HepG2 (cell line): ENCODE results near the gene ATP6V0D1. TPM values are rescaled to one million over a fixed set of nuclear protein-coding genes. Genes with fewer than 3 reads are reported as not detected.

ENCODE experiments used
- DNMT1 ChIP-seq: sonication (generic); formaldehyde crosslinking; IDR thresholded peaks from 2 replicates; pipeline ENCODE4 v1.5.1; 2020; ENCODE audit warnings: mild to moderate bottlenecking, missing genetic modification reagents
- HHEX ChIP-seq: IDR thresholded peaks from 2 replicates; pipeline ENCODE4 v1.6.1; 2016; ENCODE audit warnings: control low read depth
- HNF4A ChIP-seq: sonication (generic); formaldehyde crosslinking; IDR thresholded peaks from 2 replicates; pipeline ENCODE4 v1.4.0; 2020; ENCODE audit warnings: missing genetic modification reagents
- NCOA1 ChIP-seq: sonication (generic); formaldehyde crosslinking; IDR thresholded peaks from 2 replicates; pipeline ENCODE4 v1.9.0; 2021; ENCODE audit warnings: missing genetic modification reagents
- RARG ChIP-seq: sonication (generic); formaldehyde crosslinking; IDR thresholded peaks from 2 replicates; pipeline ENCODE4 v1.4.0; 2020; ENCODE audit warnings: low read depth, mild to moderate bottlenecking, missing genetic modification reagents
- RBM22 ChIP-seq: fragments of 200-400 bp; formaldehyde crosslinking; optimal IDR thresholded peaks from 2 replicates; pipeline ENCODE3; 2017; ENCODE audit warnings: mild to moderate bottlenecking, low read length, moderate library complexity
- SP1 ChIP-seq, 2 experiments: fragments of 450-650 bp in 1 of 2; sonication (generic) in 1 of 2; formaldehyde crosslinking in 1 of 2; IDR thresholded peaks; 2 replicates each; pipeline versions ENCODE4 v1.4.0 to v1.6.1; 2016 to 2020; ENCODE audit warnings: missing genetic modification reagents in 1 of 2
- TEAD2 ChIP-seq: sonication (generic); formaldehyde crosslinking; IDR thresholded peaks from 2 replicates; pipeline ENCODE4 v1.9.0; 2021; ENCODE audit warnings: missing genetic modification reagents
- XRCC5 ChIP-seq: fragments of 200-400 bp; formaldehyde crosslinking; optimal IDR thresholded peaks from 2 replicates; pipeline ENCODE3; 2017; ENCODE audit warnings: mild to moderate bottlenecking, low read length
- YEATS2 ChIP-seq: sonication (generic); formaldehyde crosslinking; IDR thresholded peaks from 2 replicates; pipeline ENCODE4 v1.4.0; 2020; ENCODE audit warnings: missing genetic modification reagents, borderline replicate concordance
- ZNF274 ChIP-seq: sonication (generic); formaldehyde crosslinking; IDR thresholded peaks from 2 replicates; pipeline ENCODE4 v1.5.1; 2020; ENCODE audit warnings: mild to moderate bottlenecking, missing genetic modification reagents
- ZNF530 ChIP-seq: sonication (generic); formaldehyde crosslinking; IDR thresholded peaks from 2 replicates; pipeline ENCODE4 v1.5.0; 2020; ENCODE audit warnings: low read depth, mild to moderate bottlenecking, missing genetic modification reagents
- polyA plus RNA-seq, 8 experiments: library from polyadenylated mRNA; depleted of rRNA in 3 of 8; stranded (reverse) in 7 of 8; unstranded in 1 of 8; fragments of >200 nt; fragmentation: Illumina TruSeq in 4 of 8; extraction: Trizol in 4 of 8; gene quantifications; 2 replicates each; pipeline versions ENCODE4 v1.2.1 to v1.2.3, GENCODE V29; 2011 to 2016; ENCODE audit warnings: low read depth in 4 of 8, missing spikeins in 1 of 8, mixed read lengths in 1 of 8; ENCODE audit not compliant: insufficient read depth in 1 of 8
- total RNA-seq, 5 experiments: library from RNA; depleted of rRNA; stranded (reverse); fragments of >200 nt; fragmentation: Illumina TruSeq; extraction: Trizol; gene quantifications; 2 replicates each; pipeline ENCODE4 v1.2.3, GENCODE V29; 2016; ENCODE audit warnings: low read depth in 1 of 5
- TF ChIP-seq, protein P1 (sequence below): sonication (generic); formaldehyde crosslinking; IDR thresholded peaks from 2 replicates; pipeline ENCODE4 v1.9.0; 2021; ENCODE audit warnings: missing genetic modification reagents, mild to moderate bottlenecking, borderline replicate concordance
- TF ChIP-seq, protein P2 (sequence below): sonication (generic); formaldehyde crosslinking; IDR thresholded peaks from 2 replicates; pipeline ENCODE4 v1.4.0; 2020; ENCODE audit warnings: missing genetic modification reagents, borderline replicate concordance
- TF ChIP-seq, protein P3 (sequence below): sonication (generic); formaldehyde crosslinking; IDR thresholded peaks from 2 replicates; pipeline ENCODE4 v1.5.1; 2020; ENCODE audit warnings: mild to moderate bottlenecking, missing genetic modification reagents
- TF ChIP-seq, protein P4 (sequence below): sonication (generic); formaldehyde crosslinking; IDR thresholded peaks from 2 replicates; pipeline ENCODE4 v1.9.0; 2022; ENCODE audit warnings: missing genetic modification reagents, mild to moderate bottlenecking, borderline replicate concordance
- TF ChIP-seq, protein P5 (sequence below): sonication (generic); formaldehyde crosslinking; IDR thresholded peaks from 2 replicates; pipeline ENCODE4 v1.4.0; 2020; ENCODE audit warnings: mild to moderate bottlenecking, low read depth, missing genetic modification reagents

The ATP6V0D1 gene
- total and polyA plus RNA-seq, 2 of the 13 experiments (the other 11 are each of a cell fraction or from before 2014, with no cell fraction given): 51.1 to 61.3 TPM

DNA sequence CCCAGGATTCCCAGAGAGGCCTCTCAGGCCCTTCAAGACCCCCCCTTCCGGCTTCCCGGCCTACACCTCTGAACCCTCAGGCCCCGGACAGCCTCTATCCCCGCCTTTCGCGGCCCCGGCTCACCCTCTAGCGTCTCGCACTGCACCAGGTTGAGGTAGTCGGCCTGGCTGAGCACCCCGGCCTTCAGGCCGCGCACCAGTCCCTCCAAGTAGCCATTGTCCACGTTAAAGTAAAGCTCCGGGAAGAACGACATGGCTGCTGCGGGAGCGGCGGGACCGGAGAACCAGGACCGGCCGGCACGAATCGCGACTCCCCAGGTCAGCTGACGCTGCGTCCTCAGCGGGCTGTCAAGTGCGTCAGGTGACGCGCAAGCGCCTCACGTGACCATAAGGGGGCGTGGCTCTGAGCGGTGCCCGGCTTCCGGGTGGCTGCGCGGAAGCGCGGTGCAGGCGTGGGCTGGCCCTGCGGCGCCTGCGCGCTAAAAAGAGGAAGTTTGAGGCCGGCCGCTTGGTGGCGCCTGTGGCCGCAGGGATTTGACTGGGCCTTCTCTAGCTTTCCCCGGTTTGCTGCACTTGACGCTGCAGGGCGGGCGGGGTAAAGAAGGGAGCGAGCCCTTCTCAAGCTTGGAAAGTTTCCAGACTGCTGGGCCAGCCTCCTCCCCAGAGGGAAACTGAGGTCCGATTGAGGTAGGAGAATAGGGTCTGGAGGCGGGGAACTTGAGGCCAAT lies at the start of gene ATP6V0D1 (continued):
- TF ChIP-seq, protein P1, sequence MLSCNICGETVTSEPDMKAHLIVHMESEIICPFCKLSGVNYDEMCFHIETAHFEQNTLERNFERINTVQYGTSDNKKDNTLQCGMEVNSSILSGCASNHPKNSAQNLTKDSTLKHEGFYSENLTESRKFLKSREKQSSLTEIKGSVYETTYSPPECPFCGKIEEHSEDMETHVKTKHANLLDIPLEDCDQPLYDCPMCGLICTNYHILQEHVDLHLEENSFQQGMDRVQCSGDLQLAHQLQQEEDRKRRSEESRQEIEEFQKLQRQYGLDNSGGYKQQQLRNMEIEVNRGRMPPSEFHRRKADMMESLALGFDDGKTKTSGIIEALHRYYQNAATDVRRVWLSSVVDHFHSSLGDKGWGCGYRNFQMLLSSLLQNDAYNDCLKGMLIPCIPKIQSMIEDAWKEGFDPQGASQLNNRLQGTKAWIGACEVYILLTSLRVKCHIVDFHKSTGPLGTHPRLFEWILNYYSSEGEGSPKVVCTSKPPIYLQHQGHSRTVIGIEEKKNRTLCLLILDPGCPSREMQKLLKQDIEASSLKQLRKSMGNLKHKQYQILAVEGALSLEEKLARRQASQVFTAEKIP (CRISPR knock-in tag): no peak
- TF ChIP-seq RARG (CRISPR knock-in tag) (no peak; the same call in 1 of the 2 replicates), ZNF274 (CRISPR knock-in tag) (peak; percentile 74; the same call in 1 of the 2 replicates), ZNF530 (no peak), DNMT1 (CRISPR knock-in tag) (no peak), SP1 (IDR thresholded peaks at IDR 0.05) (no peak), SP1 (CRISPR knock-in tag; IDR thresholded peaks at IDR 0.05) (peak; percentile 99), HNF4A (CRISPR knock-in tag) (no peak), TEAD2 (CRISPR knock-in tag) (no peak), HHEX (CRISPR knock-in tag) (peak; percentile 21; the same call in 1 of the 2 replicates), XRCC5 (peak; percentile 94), YEATS2 (peak; percentile 99), NCOA1 (peak; percentile 90), RBM22 (no peak)
- TF ChIP-seq, protein P2, sequence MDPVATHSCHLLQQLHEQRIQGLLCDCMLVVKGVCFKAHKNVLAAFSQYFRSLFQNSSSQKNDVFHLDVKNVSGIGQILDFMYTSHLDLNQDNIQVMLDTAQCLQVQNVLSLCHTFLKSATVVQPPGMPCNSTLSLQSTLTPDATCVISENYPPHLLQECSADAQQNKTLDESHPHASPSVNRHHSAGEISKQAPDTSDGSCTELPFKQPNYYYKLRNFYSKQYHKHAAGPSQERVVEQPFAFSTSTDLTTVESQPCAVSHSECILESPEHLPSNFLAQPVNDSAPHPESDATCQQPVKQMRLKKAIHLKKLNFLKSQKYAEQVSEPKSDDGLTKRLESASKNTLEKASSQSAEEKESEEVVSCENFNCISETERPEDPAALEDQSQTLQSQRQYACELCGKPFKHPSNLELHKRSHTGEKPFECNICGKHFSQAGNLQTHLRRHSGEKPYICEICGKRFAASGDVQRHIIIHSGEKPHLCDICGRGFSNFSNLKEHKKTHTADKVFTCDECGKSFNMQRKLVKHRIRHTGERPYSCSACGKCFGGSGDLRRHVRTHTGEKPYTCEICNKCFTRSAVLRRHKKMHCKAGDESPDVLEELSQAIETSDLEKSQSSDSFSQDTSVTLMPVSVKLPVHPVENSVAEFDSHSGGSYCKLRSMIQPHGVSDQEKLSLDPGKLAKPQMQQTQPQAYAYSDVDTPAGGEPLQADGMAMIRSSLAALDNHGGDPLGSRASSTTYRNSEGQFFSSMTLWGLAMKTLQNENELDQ: no peak
- TF ChIP-seq, protein P3, sequence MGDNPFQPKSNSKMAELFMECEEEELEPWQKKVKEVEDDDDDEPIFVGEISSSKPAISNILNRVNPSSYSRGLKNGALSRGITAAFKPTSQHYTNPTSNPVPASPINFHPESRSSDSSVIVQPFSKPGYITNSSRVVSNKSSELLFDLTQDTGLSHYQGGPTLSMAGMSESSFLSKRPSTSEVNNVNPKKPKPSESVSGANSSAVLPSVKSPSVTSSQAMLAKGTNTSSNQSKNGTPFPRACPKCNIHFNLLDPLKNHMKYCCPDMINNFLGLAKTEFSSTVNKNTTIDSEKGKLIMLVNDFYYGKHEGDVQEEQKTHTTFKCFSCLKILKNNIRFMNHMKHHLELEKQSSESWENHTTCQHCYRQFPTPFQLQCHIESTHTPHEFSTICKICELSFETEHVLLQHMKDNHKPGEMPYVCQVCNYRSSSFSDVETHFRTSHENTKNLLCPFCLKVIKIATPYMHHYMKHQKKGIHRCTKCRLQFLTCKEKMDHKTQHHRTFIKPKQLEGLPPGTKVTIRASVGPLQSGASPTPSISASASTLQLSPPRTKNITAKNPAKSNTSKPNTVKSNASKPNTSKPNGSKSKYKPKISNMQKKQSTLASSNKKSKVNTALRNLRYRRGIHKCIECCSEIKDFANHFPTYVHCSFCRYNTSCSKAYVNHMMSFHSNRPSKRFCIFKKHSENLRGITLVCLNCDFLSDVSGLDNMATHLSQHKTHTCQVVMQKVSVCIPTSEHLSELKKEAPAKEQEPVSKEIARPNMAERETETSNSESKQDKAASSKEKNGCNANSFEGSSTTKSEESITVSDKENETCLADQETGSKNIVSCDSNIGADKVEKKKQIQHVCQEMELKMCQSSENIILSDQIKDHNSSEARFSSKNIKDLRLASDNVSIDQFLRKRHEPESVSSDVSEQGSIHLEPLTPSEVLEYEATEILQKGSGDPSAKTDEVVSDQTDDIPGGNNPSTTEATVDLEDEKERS (CRISPR knock-in tag): no peak
- TF ChIP-seq, protein P4, sequence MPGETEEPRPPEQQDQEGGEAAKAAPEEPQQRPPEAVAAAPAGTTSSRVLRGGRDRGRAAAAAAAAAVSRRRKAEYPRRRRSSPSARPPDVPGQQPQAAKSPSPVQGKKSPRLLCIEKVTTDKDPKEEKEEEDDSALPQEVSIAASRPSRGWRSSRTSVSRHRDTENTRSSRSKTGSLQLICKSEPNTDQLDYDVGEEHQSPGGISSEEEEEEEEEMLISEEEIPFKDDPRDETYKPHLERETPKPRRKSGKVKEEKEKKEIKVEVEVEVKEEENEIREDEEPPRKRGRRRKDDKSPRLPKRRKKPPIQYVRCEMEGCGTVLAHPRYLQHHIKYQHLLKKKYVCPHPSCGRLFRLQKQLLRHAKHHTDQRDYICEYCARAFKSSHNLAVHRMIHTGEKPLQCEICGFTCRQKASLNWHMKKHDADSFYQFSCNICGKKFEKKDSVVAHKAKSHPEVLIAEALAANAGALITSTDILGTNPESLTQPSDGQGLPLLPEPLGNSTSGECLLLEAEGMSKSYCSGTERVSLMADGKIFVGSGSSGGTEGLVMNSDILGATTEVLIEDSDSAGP: peak; percentile 95
- TF ChIP-seq, protein P5, sequence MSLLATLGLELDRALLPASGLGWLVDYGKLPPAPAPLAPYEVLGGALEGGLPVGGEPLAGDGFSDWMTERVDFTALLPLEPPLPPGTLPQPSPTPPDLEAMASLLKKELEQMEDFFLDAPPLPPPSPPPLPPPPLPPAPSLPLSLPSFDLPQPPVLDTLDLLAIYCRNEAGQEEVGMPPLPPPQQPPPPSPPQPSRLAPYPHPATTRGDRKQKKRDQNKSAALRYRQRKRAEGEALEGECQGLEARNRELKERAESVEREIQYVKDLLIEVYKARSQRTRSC: no peak
